HFFc6 (cell line): ENCODE results near the gene MYO1F. TPM values are rescaled to one million over a fixed set of nuclear protein-coding genes. Genes with fewer than 3 reads are reported as not detected.

Source experiments
- DNase-seq: peaks from one replicate; pipeline ENCODE4 v3.0.0-alpha.2; 2018
- H3K27ac Mint-ChIP-seq: 2 replicates; pipeline ENCODE4 v1.8.0; 2020; ENCODE audit warnings: mild to moderate bottlenecking, mixed read lengths
- H3K27me3 Mint-ChIP-seq: 2 replicates; pipeline ENCODE4 v1.8.0; 2021; ENCODE audit warnings: mild to moderate bottlenecking, moderate library complexity, mixed read lengths; ENCODE audit not compliant: insufficient read depth
- H3K36me3 Mint-ChIP-seq: 2 replicates; pipeline ENCODE4 v1.8.0; 2021; ENCODE audit warnings: low read depth, mixed read lengths
- H3K4me1 Mint-ChIP-seq: 2 replicates; pipeline ENCODE4 v1.8.0; 2020; ENCODE audit warnings: low read depth, mixed read lengths
- H3K4me3 Mint-ChIP-seq: 2 replicates; pipeline ENCODE4 v1.8.0; 2020; ENCODE audit warnings: mild to moderate bottlenecking, moderate library complexity, mixed read lengths
- H3K9me3 Mint-ChIP-seq: 2 replicates; pipeline ENCODE4 v1.8.0; 2020; ENCODE audit warnings: mild to moderate bottlenecking, mixed read lengths
- CTCF ChIP-seq: fragments of 200-600 bp; sonication (generic); IDR thresholded peaks from 2 replicates; pipeline ENCODE4 v1.5.0; 2021; ENCODE audit warnings: antibody characterized with exemption, mild to moderate bottlenecking
- total RNA-seq, 6 experiments: library from RNA; stranded (reverse); fragmentation: NEBNext Ultra II Directional; extraction: Animal tissue kit (Norgen Biotek cat#: 25700); gene quantifications; 2 replicates in 1 of 6; 3 replicates in 5 of 6; pipeline ENCODE4 v1.2.3, GENCODE V29; 2021

Gene MYO1F
- total RNA-seq, 6 experiments from 2014 or later = 0.09 to 0.28 (median 0.19) TPM

- no peak overlapping the region for H3K4me3 Mint-ChIP-seq
- DNase-seq = no peak
- peaks cover 14% of the 10 kb centered on the region for H3K4me1 Mint-ChIP-seq
- H3K27ac Mint-ChIP-seq = peak overlapping the region; percentile 29
- no peaks in the 10 kb centered on the region; the same call in 1 of the 2 replicates for H3K27me3 Mint-ChIP-seq
- no peaks in the 10 kb centered on the region for H3K9me3 Mint-ChIP-seq
- TF ChIP-seq CTCF = no peak
- H3K36me3 Mint-ChIP-seq = peaks cover 29% of the 10 kb centered on the region
These were observed 103.4 kb downstream of the MYO1F start for GRCh38 chr19:8473648-8474476.

Other genes starting within 250 kb of the MYO1F start
- under 1 TPM in 2 of 6 experiments, not detected in 4; 0.26 to 0.30 TPM for gene KANK3, start 234.2 kb downstream of the MYO1F start, total RNA-seq
- 1 to 10 TPM; 1.5 to 9.8 (median 2.0) TPM for gene ANGPTL4, start 213.3 kb downstream of the MYO1F start, total RNA-seq
- gene RAB11B, start 187.1 kb downstream of the MYO1F start, total RNA-seq = 100 to 1,000 TPM in 1 of 6 experiments, 10 to 100 TPM in 5; 82.5 to 107 (median 92.4) TPM
- 10 to 100 TPM; 23.5 to 30.2 (median 26.0) TPM for gene MARCHF2, start 164.1 kb downstream of the MYO1F start, total RNA-seq
- 100 to 1,000 TPM; 144 to 217 (median 194) TPM for gene HNRNPM, start 132.5 kb downstream of the MYO1F start, total RNA-seq
- under 1 TPM in 2 of 6 experiments, not detected in 4; 0.21 TPM for gene PRAM1, start 74.8 kb downstream of the MYO1F start, total RNA-seq
- 10 to 100 TPM; 20.1 to 27.2 (median 25.5) TPM for gene ZNF414, start 63.3 kb downstream of the MYO1F start, total RNA-seq
- gene ADAMTS10, start 33.3 kb upstream of the MYO1F start, total RNA-seq = 1 to 10 TPM in 4 of 6 experiments, under 1 TPM in 2; 0.78 to 2.1 (median 1.5) TPM
- gene NFILZ, start 53.2 kb upstream of the MYO1F start, total RNA-seq = not detected
- not detected for gene ACTL9, start 121.4 kb upstream of the MYO1F start, total RNA-seq
- not detected for gene OR2Z1, start 144.2 kb upstream of the MYO1F start, total RNA-seq